ENCODE measurements around the gene RUNDC3A. TPM values are rescaled to one million over a fixed set of nuclear protein-coding genes. Genes with fewer than 3 reads are reported as not detected.

RUNDC3A gene
- total RNA-seq, 2 donors from 2014 or later, result 0.37 to 0.55 TPM

DNA sequence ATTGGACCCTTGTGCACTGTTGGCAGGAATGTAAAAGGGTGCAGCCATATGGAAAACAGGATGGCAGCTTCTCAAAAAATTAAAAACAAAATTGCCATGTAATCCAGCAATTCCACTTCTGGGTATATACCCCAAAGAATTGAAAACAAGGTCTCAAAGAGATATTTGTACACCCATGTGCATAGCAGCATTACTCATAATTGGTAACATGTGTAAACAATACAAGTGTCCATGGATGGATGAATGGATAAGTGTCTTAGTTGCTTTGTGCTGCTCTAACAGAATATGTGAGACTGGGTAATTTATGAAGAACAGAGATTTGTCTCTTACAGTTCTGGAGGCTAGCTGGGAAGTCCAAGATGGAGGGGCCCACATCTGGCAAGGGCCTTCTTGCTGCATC lies 3.8 kb upstream of the RUNDC3A start:
- H3K36me3 Mint-ChIP-seq (ENCODE audit: low read depth), result no peaks in the 10 kb centered on the region
- ATAC-seq, result no peak
- no peak overlapping the region for H3K27ac Mint-ChIP-seq

DNA sequence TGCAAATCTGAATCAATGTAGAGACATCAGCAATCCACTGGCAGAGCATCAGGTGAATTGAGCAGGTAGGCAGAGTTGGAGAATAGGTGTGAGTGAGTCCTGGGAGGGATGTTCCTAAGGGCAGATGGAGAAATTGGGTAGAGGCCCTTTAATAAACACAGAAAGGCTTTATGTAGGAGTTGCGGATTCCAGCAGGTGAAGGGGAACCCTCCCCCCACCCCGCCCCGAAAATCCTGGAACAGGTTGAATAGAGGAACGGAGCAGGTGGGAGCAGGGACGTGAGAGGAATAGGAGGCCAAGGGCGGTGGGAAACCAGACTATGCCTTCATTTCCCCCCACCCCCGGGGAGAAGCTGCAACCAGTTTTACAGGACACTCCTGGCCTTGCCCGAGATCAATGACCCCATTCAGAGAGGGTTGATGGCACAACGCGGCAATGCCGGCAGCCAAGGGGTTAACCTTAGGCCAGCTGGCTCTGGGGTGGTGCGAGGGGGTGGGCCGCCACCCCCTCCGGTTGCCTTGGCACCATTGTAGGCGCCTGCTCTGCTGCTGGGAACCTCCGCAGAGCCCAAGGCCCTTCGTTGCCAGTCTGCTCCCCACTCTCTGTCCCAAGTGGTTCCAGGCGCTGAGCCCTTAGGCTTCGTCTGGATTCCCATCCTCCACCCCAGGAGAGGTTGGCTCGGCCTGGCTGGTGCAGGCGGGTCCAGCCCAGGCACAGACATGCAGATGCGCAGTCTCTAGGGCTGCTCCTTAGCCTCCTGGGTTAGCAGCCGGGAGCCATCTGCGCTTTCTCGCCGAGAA lies 814 bp upstream of the RUNDC3A start:
- peak; percentile 39 for ATAC-seq
- DNase-seq, result no peak
- Mint-ChIP-seq H3K27ac (no peak overlapping the region), H3K4me1 (peaks cover 9% of the 10 kb centered on the region), H3K36me3 (ENCODE audit: low read depth) (peaks cover 2% of the 10 kb centered on the region), H3K27me3 (peaks cover 32% of the 10 kb centered on the region), H3K4me3 (peak overlapping the region; percentile 74)
- H3K9me3 ChIP-seq (ENCODE audit: control insufficient read depth, low read length, poor library complexity, severe bottlenecking), result no peaks in the 10 kb centered on the region

More for the DNA sequence above, 3.8 kb upstream of the RUNDC3A start:
- peaks cover 35% of the 10 kb centered on the region for H3K27me3 Mint-ChIP-seq
- peaks cover 6% of the 10 kb centered on the region for H3K4me1 Mint-ChIP-seq
- no peak for DNase-seq
- no peaks in the 10 kb centered on the region for H3K9me3 ChIP-seq (ENCODE audit: control insufficient read depth, low read length, poor library complexity, severe bottlenecking)
- no peak overlapping the region for H3K4me3 Mint-ChIP-seq

DNA sequence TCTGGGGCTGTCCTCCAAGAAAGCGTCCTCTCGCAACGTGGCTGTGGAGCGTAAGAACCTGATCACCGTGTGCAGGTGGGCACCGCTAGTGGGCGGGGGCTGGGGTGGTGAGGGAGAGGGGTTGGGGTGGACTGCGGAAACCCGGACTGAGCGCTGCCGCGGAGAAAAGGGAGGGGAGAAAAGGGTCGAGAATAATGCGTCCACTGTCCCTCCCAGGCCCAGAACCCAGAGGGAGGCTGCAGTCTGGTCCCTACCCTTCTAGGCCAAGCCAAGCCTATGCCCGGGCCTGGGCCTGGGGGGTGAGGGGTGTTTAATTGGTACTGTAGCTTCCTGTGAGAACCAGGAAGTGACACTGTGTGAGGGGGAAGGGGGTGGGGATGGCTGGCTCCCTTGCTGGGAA lies 464 bp downstream of the RUNDC3A start:
- Mint-ChIP-seq H3K4me3 (peak overlapping the region; percentile 36), H3K27me3 (peaks cover 37% of the 10 kb centered on the region), H3K27ac (no peak overlapping the region), H3K4me1 (peaks cover 11% of the 10 kb centered on the region), H3K36me3 (ENCODE audit: low read depth) (peaks cover 2% of the 10 kb centered on the region)
- H3K9me3 ChIP-seq (ENCODE audit: control insufficient read depth, low read length, poor library complexity, severe bottlenecking), result no peaks in the 10 kb centered on the region
- peak; percentile 2 for ATAC-seq
- no peak for DNase-seq

DNA sequence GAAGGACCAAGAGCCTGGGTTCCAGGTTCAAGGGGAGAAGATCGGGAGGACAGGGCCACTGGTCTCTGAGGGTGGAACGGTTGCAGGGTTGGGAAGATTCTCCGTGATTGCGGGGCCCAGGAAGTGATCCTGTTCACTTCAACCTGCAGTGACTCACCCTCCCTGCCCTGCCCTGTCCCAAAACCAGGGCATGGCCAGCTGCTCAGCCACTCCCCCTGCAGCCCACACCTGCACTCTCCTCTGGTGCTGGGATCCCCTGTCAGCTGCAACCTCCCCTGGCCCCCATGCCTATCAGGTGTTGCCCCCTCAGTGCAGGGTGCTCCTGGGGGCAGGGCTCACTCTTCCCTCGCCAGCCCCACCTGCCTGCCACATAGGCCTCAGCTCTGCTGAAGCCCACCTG lies 1.1 kb downstream of the RUNDC3A start:
- ATAC-seq (no peak), DNase-seq (no peak)
- H3K36me3 Mint-ChIP-seq (ENCODE audit: low read depth), result peaks cover 4% of the 10 kb centered on the region
- H3K27ac Mint-ChIP-seq, result no peak overlapping the region
- peak overlapping the region; percentile 72 for H3K4me3 Mint-ChIP-seq
- no peaks in the 10 kb centered on the region for H3K9me3 ChIP-seq (ENCODE audit: control insufficient read depth, low read length, poor library complexity, severe bottlenecking)
- peaks cover 39% of the 10 kb centered on the region for H3K27me3 Mint-ChIP-seq
- peaks cover 13% of the 10 kb centered on the region for H3K4me1 Mint-ChIP-seq

DNA sequence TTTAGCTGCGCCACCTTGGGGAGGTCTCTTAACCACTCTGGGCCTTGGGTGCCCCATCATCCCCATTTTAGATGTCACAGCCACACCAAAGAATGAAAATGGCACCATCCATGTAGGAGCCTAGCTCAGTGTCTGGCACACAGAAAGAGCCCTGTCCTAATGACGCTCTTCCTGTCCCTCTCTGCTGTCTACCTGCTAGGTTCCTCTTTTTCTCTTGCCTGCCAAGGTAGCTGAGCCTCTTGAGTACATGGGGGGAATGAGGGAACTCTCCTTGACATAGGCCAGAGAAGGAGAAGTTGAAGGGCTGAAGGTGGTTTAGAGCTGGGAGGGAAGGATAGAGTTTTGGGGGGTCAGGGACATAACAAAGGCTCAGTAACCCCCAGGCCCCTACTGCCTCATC lies 1.8 kb downstream of the RUNDC3A start:
- H3K27me3 Mint-ChIP-seq, result peaks cover 33% of the 10 kb centered on the region
- peak overlapping the region; percentile 72 for H3K4me3 Mint-ChIP-seq
- peaks cover 13% of the 10 kb centered on the region for H3K4me1 Mint-ChIP-seq
- no peak for ATAC-seq
- no peak for DNase-seq
- H3K27ac Mint-ChIP-seq, result no peak overlapping the region
- no peaks in the 10 kb centered on the region for H3K9me3 ChIP-seq (ENCODE audit: control insufficient read depth, low read length, poor library complexity, severe bottlenecking)
- H3K36me3 Mint-ChIP-seq (ENCODE audit: low read depth), result peaks cover 4% of the 10 kb centered on the region

DNA sequence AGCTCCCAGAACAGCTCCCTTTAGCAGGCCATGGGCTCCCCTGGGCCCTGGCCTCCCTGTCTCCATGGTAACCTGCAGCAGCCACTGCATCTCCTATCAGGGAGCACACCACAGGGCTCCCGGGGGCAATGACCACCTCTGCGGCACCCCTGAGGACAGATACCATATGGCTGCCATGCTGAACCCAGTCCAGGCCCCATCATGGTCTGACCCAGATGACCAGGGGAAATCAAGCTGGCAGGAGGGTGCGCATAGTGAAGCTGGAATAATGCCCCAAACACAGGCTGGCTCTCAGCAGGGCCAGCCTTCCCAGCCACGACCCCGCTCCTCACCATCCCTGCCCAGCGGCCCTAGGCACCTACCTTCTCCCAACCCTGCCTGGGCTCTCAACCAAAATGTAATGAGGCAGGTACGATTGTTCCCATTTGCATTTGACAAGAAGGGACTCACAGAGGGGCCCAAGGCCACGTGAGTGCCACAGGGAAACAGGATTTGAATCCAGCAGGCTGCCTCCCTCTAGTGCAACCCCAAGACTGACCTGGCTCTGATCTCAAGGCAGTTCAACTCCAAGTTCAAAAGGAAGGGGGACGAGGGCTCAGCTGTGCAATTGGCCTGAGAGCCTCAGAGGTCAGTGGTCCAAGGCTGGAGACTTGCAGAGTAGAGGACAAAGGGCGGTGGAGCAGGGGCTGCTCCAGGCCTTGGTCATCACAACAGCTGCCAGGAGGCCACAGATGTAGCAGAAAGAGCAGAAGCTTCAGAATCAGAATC lies 2.4 kb downstream of the RUNDC3A start:
- Mint-ChIP-seq H3K4me3 (no peak overlapping the region), H3K27me3 (peaks cover 37% of the 10 kb centered on the region), H3K36me3 (ENCODE audit: low read depth) (peaks cover 6% of the 10 kb centered on the region), H3K27ac (no peak overlapping the region), H3K4me1 (peaks cover 17% of the 10 kb centered on the region)
- ATAC-seq (no peak), DNase-seq (no peak)
- no peaks in the 10 kb centered on the region for H3K9me3 ChIP-seq (ENCODE audit: control insufficient read depth, low read length, poor library complexity, severe bottlenecking)

DNA sequence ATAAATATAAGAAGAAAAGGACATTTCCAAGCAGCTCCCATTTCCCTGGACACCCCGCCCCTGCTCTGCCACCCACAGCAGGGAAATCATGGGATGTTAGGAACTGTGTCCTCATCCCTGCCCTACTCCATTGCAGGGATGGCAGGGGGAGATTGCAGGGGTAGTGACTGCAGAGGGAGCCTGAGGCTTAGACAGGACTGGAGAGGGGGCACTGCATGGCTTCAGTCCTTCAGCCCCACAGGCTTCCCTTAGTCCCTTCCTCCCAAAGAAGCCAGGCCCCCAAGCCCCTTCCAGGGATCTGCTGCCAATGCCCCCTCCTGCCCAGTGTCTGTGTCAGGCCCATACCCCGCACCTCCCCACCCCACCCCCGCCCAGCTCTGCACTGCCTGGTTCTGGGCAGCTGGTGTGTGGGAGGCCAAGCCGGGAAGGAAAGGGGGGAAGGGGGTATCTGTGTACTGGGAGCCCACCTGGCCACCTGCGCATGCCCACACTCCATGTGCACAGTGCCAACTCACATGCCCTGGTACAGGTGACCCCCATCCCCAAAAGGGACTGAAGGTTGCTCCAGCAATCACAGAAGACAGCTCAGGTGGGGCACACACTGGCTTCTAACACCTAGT lies 3.3 kb downstream of the RUNDC3A start:
- ATAC-seq, result no peak
- DNase-seq, result no peak
- H3K36me3 Mint-ChIP-seq (ENCODE audit: low read depth), result peaks cover 11% of the 10 kb centered on the region
- H3K4me1 Mint-ChIP-seq, result peaks cover 20% of the 10 kb centered on the region
- peaks cover 37% of the 10 kb centered on the region for H3K27me3 Mint-ChIP-seq
- no peak overlapping the region for H3K4me3 Mint-ChIP-seq
- no peak overlapping the region for H3K27ac Mint-ChIP-seq
- H3K9me3 ChIP-seq (ENCODE audit: control insufficient read depth, low read length, poor library complexity, severe bottlenecking), result no peaks in the 10 kb centered on the region

DNA sequence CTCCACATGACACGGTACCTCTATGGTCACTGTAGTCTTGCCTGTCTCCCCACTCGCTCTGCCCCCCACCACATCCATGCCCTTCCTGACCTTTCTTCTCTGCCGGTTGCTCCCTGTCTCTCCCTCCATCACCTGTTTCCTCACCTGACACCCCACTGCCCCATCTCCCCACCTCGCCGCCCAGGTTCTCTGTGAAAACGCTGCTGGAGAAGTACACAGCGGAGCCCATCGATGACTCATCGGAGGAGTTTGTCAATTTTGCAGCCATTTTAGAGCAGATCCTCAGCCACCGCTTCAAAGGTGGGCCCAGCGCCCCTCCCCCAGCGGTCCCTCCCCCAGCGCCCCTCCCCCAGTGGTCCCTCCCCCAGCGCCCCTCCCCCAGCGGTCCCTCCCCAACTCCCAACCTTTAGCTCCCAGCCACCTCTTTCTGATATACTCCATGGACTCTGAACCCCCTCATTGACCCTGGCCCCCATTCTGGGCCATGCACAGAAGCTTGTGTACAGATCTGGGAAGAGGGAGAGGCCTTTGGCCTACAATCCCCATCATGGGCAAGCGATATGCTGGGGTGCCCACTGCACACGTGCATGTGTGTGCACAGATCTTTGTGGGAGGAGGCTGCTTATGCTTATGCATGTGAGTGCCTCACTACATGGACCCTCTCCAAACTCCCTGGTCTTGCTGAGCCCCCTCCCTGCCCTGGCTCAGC lies 4.1 kb downstream of the RUNDC3A start:
- H3K4me1 Mint-ChIP-seq, result peaks cover 20% of the 10 kb centered on the region
- peaks cover 11% of the 10 kb centered on the region for H3K36me3 Mint-ChIP-seq (ENCODE audit: low read depth)
- H3K4me3 Mint-ChIP-seq, result no peak overlapping the region
- no peaks in the 10 kb centered on the region for H3K9me3 ChIP-seq (ENCODE audit: control insufficient read depth, low read length, poor library complexity, severe bottlenecking)
- no peak overlapping the region for H3K27ac Mint-ChIP-seq
- no peak for ATAC-seq
- no peak for DNase-seq
- peaks cover 36% of the 10 kb centered on the region for H3K27me3 Mint-ChIP-seq

DNA sequence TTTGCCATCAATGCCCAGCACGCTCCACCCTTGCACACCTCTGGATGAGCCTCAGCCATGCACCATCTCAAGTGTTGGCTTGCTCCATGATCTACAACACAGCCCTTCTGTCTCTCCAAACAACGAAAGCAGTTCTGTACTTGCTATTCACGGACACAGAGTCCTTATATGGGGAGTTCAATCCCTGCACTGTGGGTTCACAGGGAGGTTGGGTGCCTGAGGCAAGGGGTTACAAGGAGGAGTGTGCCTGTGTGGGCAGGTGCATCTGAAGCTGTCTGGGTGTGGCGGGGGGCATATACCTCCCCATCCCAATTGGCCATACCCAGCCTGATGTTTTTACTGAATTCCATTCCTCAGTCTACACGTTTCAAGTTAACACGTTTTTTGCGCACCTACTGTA lies 5.6 kb downstream of the RUNDC3A start:
- H3K27me3 Mint-ChIP-seq, result peaks cover 46% of the 10 kb centered on the region
- peaks cover 20% of the 10 kb centered on the region for H3K4me1 Mint-ChIP-seq
- no peak overlapping the region for H3K27ac Mint-ChIP-seq
- peaks cover 11% of the 10 kb centered on the region for H3K36me3 Mint-ChIP-seq (ENCODE audit: low read depth)
- DNase-seq (no peak), ATAC-seq (no peak)
- H3K9me3 ChIP-seq (ENCODE audit: control insufficient read depth, low read length, poor library complexity, severe bottlenecking), result no peaks in the 10 kb centered on the region
- peak overlapping the region; percentile 71 for H3K4me3 Mint-ChIP-seq

DNA sequence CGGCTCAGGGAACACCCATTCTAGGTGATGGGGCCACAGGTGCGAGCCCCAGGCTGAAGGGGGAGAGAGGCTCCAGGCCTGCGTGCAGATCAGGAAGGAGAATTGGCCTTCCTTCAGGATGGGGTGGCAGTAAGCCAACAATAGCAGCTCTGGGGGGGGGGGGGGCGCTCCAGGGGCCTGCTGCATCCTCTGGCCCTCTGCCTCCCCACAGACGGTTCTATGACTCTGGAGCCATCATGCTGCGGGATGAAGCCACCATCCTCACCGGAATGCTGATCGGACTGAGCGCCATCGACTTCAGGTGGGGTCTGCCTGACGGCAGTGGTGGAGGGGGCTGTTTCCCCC lies 6.1 kb downstream of the RUNDC3A start:
- H3K9me3 ChIP-seq (ENCODE audit: control insufficient read depth, low read length, poor library complexity, severe bottlenecking), result no peaks in the 10 kb centered on the region
- Mint-ChIP-seq H3K4me3 (peak overlapping the region; percentile 71), H3K36me3 (ENCODE audit: low read depth) (peaks cover 12% of the 10 kb centered on the region), H3K27me3 (peaks cover 46% of the 10 kb centered on the region), H3K4me1 (peaks cover 20% of the 10 kb centered on the region), H3K27ac (no peak overlapping the region)
- no peak for DNase-seq
- ATAC-seq, result no peak

DNA sequence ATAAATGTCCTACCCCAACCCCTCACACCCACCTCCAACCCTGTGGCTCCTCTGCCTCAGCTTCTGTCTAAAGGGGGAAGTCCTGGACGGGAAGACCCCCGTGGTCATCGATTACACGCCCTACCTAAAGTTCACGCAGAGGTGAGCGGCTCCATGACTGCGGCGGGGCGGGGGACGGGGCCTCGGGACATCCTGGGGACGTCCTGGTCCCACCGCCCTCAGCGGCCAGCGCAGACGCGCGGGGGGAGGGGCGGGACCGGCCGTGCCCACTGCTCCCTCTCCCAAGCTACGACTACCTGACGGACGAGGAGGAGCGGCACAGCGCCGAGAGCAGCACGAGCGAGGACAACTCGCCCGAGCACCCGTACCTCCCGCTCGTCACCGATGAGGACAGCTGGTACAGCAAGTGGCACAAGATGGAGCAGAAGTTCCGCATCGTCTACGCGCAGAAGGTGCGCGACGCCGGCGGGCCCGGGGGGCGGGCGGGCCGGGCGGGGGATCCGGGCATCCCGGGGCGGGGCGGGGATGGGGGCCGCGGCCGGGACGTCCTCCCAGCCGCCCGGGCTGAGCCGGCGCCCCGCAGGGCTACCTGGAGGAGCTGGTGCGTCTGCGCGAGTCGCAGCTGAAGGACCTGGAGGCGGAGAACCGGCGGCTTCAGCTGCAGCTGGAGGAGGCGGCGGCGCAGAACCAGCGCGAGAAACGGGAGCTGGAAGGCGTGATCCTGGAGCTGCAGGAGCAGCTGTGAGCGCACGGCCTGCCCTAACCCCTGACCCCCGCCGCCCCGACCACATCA lies 6.7 kb downstream of the RUNDC3A start:
- no peak overlapping the region for H3K27ac Mint-ChIP-seq
- peaks cover 13% of the 10 kb centered on the region for H3K36me3 Mint-ChIP-seq (ENCODE audit: low read depth)
- H3K9me3 ChIP-seq (ENCODE audit: control insufficient read depth, low read length, poor library complexity, severe bottlenecking), result no peaks in the 10 kb centered on the region
- peaks cover 16% of the 10 kb centered on the region for H3K4me1 Mint-ChIP-seq
- peak in 2 of 3 donors; percentile 19 to 22 for DNase-seq
- peak; percentile 78 for ATAC-seq
- H3K27me3 Mint-ChIP-seq, result peaks cover 42% of the 10 kb centered on the region
- peak overlapping the region; percentile 91 for H3K4me3 Mint-ChIP-seq
